Muscle of back (tissue), 13 donors: ENCODE measurements around the gene SRCIN1. TPM values are rescaled to one million over a fixed set of nuclear protein-coding genes. Genes with fewer than 3 reads are reported as not detected.
"Not testable (repeated sequence)": the region's sequence is repeated elsewhere in the genome, so short reads cannot be mapped to it uniquely, and the experiment has no call there.

ENCODE experiments used
- DNase-seq, 3 donors: peaks; one replicate each; pipeline versions ENCODE4 v3.0.0 to v3.0.0-alpha.2; 2013
- long read RNA-seq, 9 donors: transcript quantifications; one replicate each; lab custom pipeline, GENCODE V29; 2026
- polyA plus RNA-seq, 10 donors: library from polyadenylated mRNA; unstranded; fragments of 120-200 nt; gene quantifications; one replicate each; pipeline ENCODE4 v1.2.1, GENCODE V29; 2013; ENCODE audit not compliant: insufficient read length in 10 of 10

Gene SRCIN1
- polyA plus RNA-seq = 1 to 10 TPM in 7 of 10 donors, under 1 TPM in 3; 0.82 to 2.2 (median 1.2) TPM
- long read RNA-seq, donor 1 = 0 reads
- long read RNA-seq, donor 2 = 0 reads
- long read RNA-seq, donor 3 = 0 reads
- long read RNA-seq, donor 4 = 0 reads
- long read RNA-seq, donor 5 = 0 reads
- long read RNA-seq, donor 6 = 0 reads
- long read RNA-seq, donor 7, partial matches to known transcripts = 46 of 46 reads
- long read RNA-seq, donor 7, other reads (novel, unspliced or antisense) = 0 of 46 reads
- long read RNA-seq, donor 8 = 0 reads
- long read RNA-seq, donor 9 = 0 reads

- DNase-seq = peak in 2 of 3 donors; percentile 60 to 61
Observed at GRCh38 chr17:38605841-38606645, at the start of gene SRCIN1. Gene SRCIN1, minus strand, starts transcription at chr17:38605952. Its CDS starts 247 bp downstream, at chr17:38605705.

- DNase-seq = no peak
Observed at GRCh38 chr17:38654411-38655398, 49.0 kb upstream of the SRCIN1 start.

GRCh38 chr17:38653679-38654078, 47.9 kb upstream of the SRCIN1 start:
- no peak for DNase-seq

GRCh38 chr17:38653230-38653629, 47.5 kb upstream of the SRCIN1 start:
- no peak for DNase-seq

GRCh38 chr17:38650653-38651173, 45.0 kb upstream of the SRCIN1 start:
- DNase-seq = not testable (repeated sequence)

GRCh38 chr17:38637951-38638350, 32.2 kb upstream of the SRCIN1 start:
- DNase-seq = no peak

- DNase-seq = no peak
Observed at GRCh38 chr17:38636054-38636453, 30.3 kb upstream of the SRCIN1 start.

GRCh38 chr17:38632334-38632733, 26.6 kb upstream of the SRCIN1 start:
- DNase-seq = no peak

GRCh38 chr17:38628441-38628840, 22.7 kb upstream of the SRCIN1 start:
- DNase-seq = no peak

GRCh38 chr17:38627957-38628356, 22.2 kb upstream of the SRCIN1 start:
- DNase-seq = no peak

- DNase-seq = not testable (repeated sequence)
Observed at GRCh38 chr17:38626606-38627226, 21.0 kb upstream of the SRCIN1 start.

- DNase-seq = no peak
Observed at GRCh38 chr17:38625482-38625881, 19.7 kb upstream of the SRCIN1 start.

- DNase-seq = not testable (repeated sequence)
Observed at GRCh38 chr17:38624782-38625355, 19.1 kb upstream of the SRCIN1 start.

- no peak for DNase-seq
Observed at GRCh38 chr17:38621538-38621937, 15.8 kb upstream of the SRCIN1 start.

GRCh38 chr17:38620551-38621277, 15.0 kb upstream of the SRCIN1 start:
- DNase-seq = no peak

- no peak for DNase-seq
Observed at GRCh38 chr17:38619937-38620550, 14.3 kb upstream of the SRCIN1 start.

GRCh38 chr17:38619451-38619795, 13.7 kb upstream of the SRCIN1 start:
- DNase-seq = no peak

- DNase-seq = no peak
Observed at GRCh38 chr17:38617967-38618760, 12.4 kb upstream of the SRCIN1 start.
